Endothelial cell of umbilical vein (primary cell): ENCODE results near the gene DCAF7. TPM values are rescaled to one million over a fixed set of nuclear protein-coding genes. Genes with fewer than 3 reads are reported as not detected.

Experiments
- BruUV-seq: library from RNA; stranded (reverse); fragments of 400-500 nt; replicated peaks from 2 replicates; lab custom pipeline; 2021; lab: Mats Ljungman, UMichigan
- CTCF ChIA-PET: fragments of 300-600, 350-600 bp; sonication (Branson Sonifier 250); formaldehyde crosslinking; loops from one replicate; lab custom pipeline; 2021; ENCODE audit warnings: antibody characterized with exemption, inconsistent platforms; lab: Charles Lee
- POLR2A ChIA-PET: fragments of 300-600, 350-600 bp; sonication (Branson Sonifier 250); formaldehyde crosslinking; loops from one replicate; lab custom pipeline; 2021; ENCODE audit warnings: antibody characterized with exemption, inconsistent platforms; lab: Charles Lee
- DNase-seq: peaks from one replicate; pipeline ENCODE4 v3.0.0-alpha.2; 2011; ENCODE audit warnings: low read depth, low spot score
- FAIRE-seq: peaks from 2 replicates; lab custom pipeline; 2011; peaks lifted over from hg19 to GRCh38; lab: Jason Lieb, UNC
- H2AFZ ChIP-seq: 2 replicates; pipeline ENCODE4 v1.6.0; 2012; ENCODE audit warnings: low read depth, low read length, control low read depth, inconsistent platforms
- H3K27ac ChIP-seq: 2 replicates; pipeline ENCODE4 v1.5.1; 2011; ENCODE audit warnings: low read depth, mild to moderate bottlenecking, control low read depth, low read length, moderate library complexity; ENCODE audit not compliant: insufficient read depth
- H3K27me3 ChIP-seq, 2 experiments: 2 replicates each; pipeline versions ENCODE4 v1.6.0 to v1.6.1; 2011; ENCODE audit warnings: low read length in 2 of 2, mixed read lengths in 1 of 2; ENCODE audit not compliant: control insufficient read depth in 2 of 2, insufficient read depth in 2 of 2
- H3K36me3 ChIP-seq, 2 experiments: 2 replicates in 1 of 2; 3 replicates in 1 of 2; pipeline ENCODE4 v1.5.1; 2011; ENCODE audit warnings: low read length in 2 of 2, mild to moderate bottlenecking in 1 of 2, moderate library complexity in 1 of 2; ENCODE audit not compliant: control insufficient read depth in 2 of 2, insufficient read depth in 2 of 2; ENCODE audit errors: extremely low read depth in 1 of 2
- H3K4me1 ChIP-seq: 3 replicates; pipeline ENCODE4 v1.5.1; 2011; ENCODE audit warnings: mild to moderate bottlenecking, low read length; ENCODE audit not compliant: control insufficient read depth, insufficient read depth; ENCODE audit errors: extremely low read depth
- H3K4me2 ChIP-seq: 2 replicates; pipeline ENCODE4 v1.6.1; 2011; ENCODE audit warnings: low read length, control low read depth, mixed read lengths; ENCODE audit not compliant: insufficient read depth
- H3K4me3 ChIP-seq, 3 experiments: fragments of 200-600 bp in 1 of 3; sonication (generic), shearing (Covaris generic) in 1 of 3; replicated peaks in 1 of 3; 2 replicates each; pipeline ENCODE4 v1.5.1; 2011 to 2016; ENCODE audit warnings: control low read depth in 3 of 3, low read length in 3 of 3, mild to moderate bottlenecking in 2 of 3, inconsistent platforms in 1 of 3, low read depth in 1 of 3, moderate library complexity in 1 of 3; ENCODE audit not compliant: insufficient read depth in 1 of 3
- H3K79me2 ChIP-seq: 2 replicates; pipeline ENCODE4 v1.6.0; 2012; ENCODE audit warnings: low read length, inconsistent platforms; ENCODE audit not compliant: control insufficient read depth, insufficient read depth
- H3K9ac ChIP-seq: replicated peaks from 2 replicates; pipeline ENCODE3; 2011; ENCODE audit warnings: low read length, control low read depth; ENCODE audit not compliant: insufficient read depth; ENCODE audit errors: extremely low read depth
- H3K9me1 ChIP-seq: replicated peaks from 3 replicates; pipeline ENCODE4 v1.6.0; 2011; ENCODE audit warnings: mild to moderate bottlenecking, low read length; ENCODE audit not compliant: control insufficient read depth, insufficient read depth; ENCODE audit errors: extremely low read depth
- H3K9me3 ChIP-seq: replicated peaks from 2 replicates; pipeline ENCODE4 v1.5.1; 2012; ENCODE audit warnings: low read length, inconsistent platforms; ENCODE audit not compliant: control insufficient read depth, insufficient read depth
- H4K20me1 ChIP-seq: replicated peaks from 2 replicates; pipeline ENCODE3; 2011; ENCODE audit warnings: mild to moderate bottlenecking, low read length; ENCODE audit not compliant: control insufficient read depth, insufficient read depth; ENCODE audit errors: extremely low read depth
- CTCF ChIP-seq, 2 donors: IDR thresholded peaks; 1 replicate in 1 of 2; 2 replicates in 1 of 2; pipeline ENCODE4 v1.5.1; 2011; ENCODE audit warnings: low read length in 2 of 2, mild to moderate bottlenecking in 2 of 2, moderate library complexity in 2 of 2, control low read depth in 1 of 2, inconsistent platforms in 1 of 2, low read depth in 1 of 2; ENCODE audit not compliant: insufficient read depth in 1 of 2; ENCODE audit errors: extremely low read depth in 1 of 2
- EZH2 ChIP-seq: IDR thresholded peaks from 2 replicates; pipeline ENCODE4 v1.6.1; 2012; ENCODE audit warnings: borderline replicate concordance, low read depth, mild to moderate bottlenecking, moderate library complexity, low read length, inconsistent platforms; ENCODE audit not compliant: severe bottlenecking
- FOS ChIP-seq: IDR thresholded peaks from 2 replicates; pipeline ENCODE4 v1.6.1; 2011; ENCODE audit warnings: mild to moderate bottlenecking, low read length, moderate library complexity, borderline replicate concordance; ENCODE audit not compliant: insufficient read depth
- GATA2 ChIP-seq: IDR thresholded peaks from 2 replicates; pipeline ENCODE4 v1.7.0; 2011; ENCODE audit warnings: low read depth, mild to moderate bottlenecking, moderate library complexity, mixed read lengths, low read length; ENCODE audit not compliant: insufficient read length, insufficient read depth
- JUN ChIP-seq: IDR thresholded peaks from 2 replicates; pipeline ENCODE4 v1.6.1; 2011; ENCODE audit warnings: borderline replicate concordance, low read depth; ENCODE audit not compliant: insufficient read length, insufficient read depth
- MAX ChIP-seq: IDR thresholded peaks from 2 replicates; pipeline ENCODE4 v1.6.1; 2011; ENCODE audit not compliant: insufficient read depth, insufficient read length
- MYC ChIP-seq: IDR thresholded peaks from one replicate; pipeline ENCODE4 v1.6.1; 2011; ENCODE audit warnings: mild to moderate bottlenecking, low read depth, low read length
- POLR2A ChIP-seq: IDR thresholded peaks from 2 replicates; pipeline ENCODE4 v1.6.1; 2012; ENCODE audit warnings: low read depth, mild to moderate bottlenecking, control low read depth, low read length
- POLR2AphosphoS5 ChIP-seq: IDR thresholded peaks from 2 replicates; pipeline ENCODE4 v1.6.1; 2012; ENCODE audit warnings: low read depth, mild to moderate bottlenecking, control low read depth, low read length, moderate library complexity; ENCODE audit not compliant: insufficient read depth
- dilution Hi-C: fragments of 300-500 bp; cut with MboI; formaldehyde crosslinking; loops from one replicate; pipeline ENCODE4 v1.15.0; 2019; ENCODE audit warnings: low sequenced_read_pairs; ENCODE audit not compliant: extremely low pct_ligation_motif_present
- intact Hi-C: fragments of 100-400 bp; cut with micrococcal nuclease; formaldehyde crosslinking; loops from one replicate; pipeline ENCODE4 v1.10.0; 2022
- polyA plus RNA-seq, 4 experiments: library from polyadenylated mRNA; depleted of rRNA in 3 of 4; stranded (reverse) in 3 of 4; unstranded in 1 of 4; fragments of >200 nt; gene quantifications; 2 replicates each; pipeline versions ENCODE4 v1.2.1 to v1.2.3, GENCODE V29; 2011 to 2012; ENCODE audit warnings: missing spikeins in 1 of 4
- total RNA-seq: library from RNA; stranded (reverse); gene quantifications from 2 replicates; pipeline ENCODE4 v1.2.3, GENCODE V29; 2021

The DCAF7 gene
- total and polyA plus RNA-seq, 2 donors (not counting 3 experiments of a cell fraction or from before 2014, with no cell fraction given) = 82.8 to 100 TPM

- DNase-seq = no peak
- no peak overlapping the region for H3K4me3 ChIP-seq
- H3K27me3 ChIP-seq = no peaks in the 10 kb centered on the region
- H3K27ac ChIP-seq = no peak overlapping the region
- H4K20me1 ChIP-seq = no peaks in the 10 kb centered on the region
- no peak overlapping the region for H2AFZ ChIP-seq
- intact Hi-C loops = no loop called here
- dilution Hi-C loops = no loop called here
- no TSS peak for BruUV-seq
- H3K36me3 ChIP-seq = no peaks in the 10 kb centered on the region
- no peak overlapping the region for H3K9ac ChIP-seq
- no peak for TF ChIP-seq JUN
- H3K4me1 ChIP-seq = peaks cover 8% of the 10 kb centered on the region
- no peak overlapping the region for H3K4me2 ChIP-seq
- H3K79me2 ChIP-seq = peaks cover 15% of the 10 kb centered on the region
- ChIA-PET CTCF (interaction anchor here (1.7 kb wide), 1 partner anchor 10 kb away, joined by 3 read pairs; no protein-coding TSS in a partner anchor), POLR2A (no interaction called here)
- H3K9me1 ChIP-seq = no peaks in the 10 kb centered on the region
- no peaks in the 10 kb centered on the region for H3K9me3 ChIP-seq
- FAIRE-seq = no peak
Observed at GRCh38 chr17:63547083-63547523, 3.2 kb upstream of the DCAF7 start.

- FAIRE-seq (no peak), DNase-seq (no peak)
- H4K20me1 ChIP-seq = peaks cover 8% of the 10 kb centered on the region
- peak overlapping the region; percentile 57 for H3K4me2 ChIP-seq
- no peaks in the 10 kb centered on the region for H3K9me3 ChIP-seq
- H3K9ac ChIP-seq = peak overlapping the region; percentile 54
- peaks cover 38% of the 10 kb centered on the region for H3K79me2 ChIP-seq
- TF ChIP-seq POLR2AphosphoS5 (no peak), MAX (no peak), POLR2A (no peak), EZH2 (no peak), MYC (no peak), FOS (no peak), CTCF (IDR thresholded peaks at IDR 0.05; ENCODE audit: extremely low read depth in 1 of 2, insufficient read depth in 1 of 2, low read depth in 1 of 2, low read length in 2 of 2) (no peak), GATA2 (no peak), JUN (no peak)
- ChIA-PET CTCF (interaction anchor here (1.0 to 1.3 kb wide), 2 partner anchors 19 to 46 kb away, joined by 3 read pairs; no protein-coding TSS in a partner anchor), POLR2A (no interaction called here)
- H3K36me3 ChIP-seq = no peaks in the 10 kb centered on the region
- H2AFZ ChIP-seq = peak overlapping the region; percentile 94
- peak overlapping the region; percentile 42 for H3K27ac ChIP-seq
- no peaks in the 10 kb centered on the region for H3K27me3 ChIP-seq
- H3K4me3 ChIP-seq = peak overlapping the region; percentile 35 to 55 (median 39)
- intact Hi-C loops = no loop called here
- no peaks in the 10 kb centered on the region for H3K9me1 ChIP-seq
- TSS peak; percentile 77 for BruUV-seq
- H3K4me1 ChIP-seq = peaks cover 14% of the 10 kb centered on the region
- dilution Hi-C loops = no loop called here
Observed at GRCh38 chr17:63549289-63549945, 860 bp upstream of the DCAF7 start.
